Measurements from ENCODE around the gene ARSK. TPM values are rescaled to one million over a fixed set of nuclear protein-coding genes. Genes with fewer than 3 reads are reported as not detected.
A peak's percentile ranks its signal among the peaks of the same experiment; 100 is the strongest.

The ARSK gene
- total and polyA plus RNA-seq, 2 donors: 9.5 to 10.4 TPM

DNA sequence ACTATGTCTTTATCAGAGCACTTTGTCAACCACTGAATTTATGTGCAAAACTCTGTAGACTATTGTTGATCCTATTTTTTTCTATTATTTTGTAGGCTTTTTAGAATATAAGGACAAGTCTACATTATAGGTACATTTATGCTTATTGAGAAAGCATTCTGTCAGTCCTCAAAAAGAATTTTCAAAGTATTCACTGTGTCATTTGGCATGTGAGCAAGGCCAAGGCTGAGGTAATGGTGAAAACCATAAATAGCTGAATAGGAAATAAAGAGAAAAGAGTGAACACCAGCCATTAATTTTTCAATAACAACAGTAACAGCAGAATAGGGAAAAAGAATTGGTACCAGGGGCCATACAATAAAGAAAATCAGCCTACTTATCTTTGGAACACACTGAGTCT lies 21.1 kb upstream of the ARSK start:
- DNase-seq (ENCODE audit: extremely low spot score): no peak
- H3K4me3 ChIP-seq (ENCODE audit: low read depth, low read length): no peak overlapping the region
- no peak overlapping the region for H3K27ac ChIP-seq (ENCODE audit: low read depth)
- no peaks in the 10 kb centered on the region for H3K4me1 ChIP-seq (ENCODE audit: insufficient read depth)
- no peaks in the 10 kb centered on the region for H3K36me3 ChIP-seq (ENCODE audit: insufficient read depth)

DNA sequence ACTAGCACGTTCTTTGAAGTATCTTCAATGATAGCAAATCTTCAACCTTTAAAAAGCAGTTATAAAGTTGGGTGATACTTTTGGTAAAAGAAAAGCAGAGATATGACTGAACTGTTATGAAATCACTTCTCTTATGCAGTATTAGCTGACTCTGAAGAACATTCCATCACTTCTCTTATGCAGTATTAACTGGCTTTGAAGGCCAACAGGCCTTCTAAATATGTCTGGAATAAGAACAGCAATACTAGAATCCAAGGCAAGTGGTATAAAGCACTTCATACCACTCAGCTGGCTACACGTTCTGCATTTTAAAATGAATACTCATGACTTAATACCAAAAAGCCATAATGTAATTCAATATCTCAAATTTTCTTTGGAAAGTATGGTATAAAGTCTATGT lies 17.4 kb upstream of the ARSK start:
- H3K27ac ChIP-seq (ENCODE audit: low read depth): no peak overlapping the region
- no peaks in the 10 kb centered on the region for H3K4me1 ChIP-seq (ENCODE audit: insufficient read depth)
- H3K4me3 ChIP-seq (ENCODE audit: low read depth, low read length): no peak overlapping the region
- H3K36me3 ChIP-seq (ENCODE audit: insufficient read depth): no peaks in the 10 kb centered on the region
- 88% methylated on average over 2 of the region's 2 CpGs for WGBS
- no peak for DNase-seq (ENCODE audit: extremely low spot score)

DNA sequence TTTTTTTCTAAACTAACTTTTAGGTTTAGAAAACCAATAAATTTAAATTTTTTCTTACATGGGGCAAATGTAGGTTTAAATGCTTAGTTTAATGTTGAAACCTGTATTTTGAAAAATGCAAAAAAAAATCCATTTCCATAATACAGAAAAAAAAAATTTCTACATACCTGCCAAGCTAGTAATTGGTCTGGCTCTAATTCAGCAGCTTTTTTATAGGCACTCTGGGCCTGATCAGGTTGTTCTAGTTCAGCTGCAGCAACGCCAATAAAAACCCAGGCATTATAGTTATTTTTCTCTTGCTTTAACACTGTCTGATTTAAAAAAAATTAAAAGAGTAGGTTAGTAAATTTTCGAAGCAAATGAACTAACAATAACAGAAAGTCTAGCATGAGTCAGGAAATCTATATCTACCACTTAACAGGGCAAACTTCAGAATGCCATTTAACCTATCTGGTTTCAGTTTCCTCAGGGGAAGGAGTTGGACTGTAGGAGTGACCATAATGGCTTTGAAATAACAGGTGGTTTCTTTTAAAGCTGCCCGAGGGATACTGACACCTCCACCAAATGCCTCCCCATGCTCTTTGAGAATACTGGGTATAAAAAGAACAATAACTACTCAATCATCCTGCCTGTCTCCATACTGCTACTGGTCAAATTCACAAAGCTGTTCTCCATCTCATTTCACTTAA lies 11.7 kb upstream of the ARSK start:
- no peak overlapping the region for H3K4me3 ChIP-seq (ENCODE audit: low read depth, low read length)
- DNase-seq (ENCODE audit: extremely low spot score): no peak
- H3K4me1 ChIP-seq (ENCODE audit: insufficient read depth): no peaks in the 10 kb centered on the region
- WGBS: 45% methylated on average over 3 of the region's 3 CpGs
- H3K36me3 ChIP-seq (ENCODE audit: insufficient read depth): peaks cover 2% of the 10 kb centered on the region
- no peak overlapping the region for H3K27ac ChIP-seq (ENCODE audit: low read depth)

DNA sequence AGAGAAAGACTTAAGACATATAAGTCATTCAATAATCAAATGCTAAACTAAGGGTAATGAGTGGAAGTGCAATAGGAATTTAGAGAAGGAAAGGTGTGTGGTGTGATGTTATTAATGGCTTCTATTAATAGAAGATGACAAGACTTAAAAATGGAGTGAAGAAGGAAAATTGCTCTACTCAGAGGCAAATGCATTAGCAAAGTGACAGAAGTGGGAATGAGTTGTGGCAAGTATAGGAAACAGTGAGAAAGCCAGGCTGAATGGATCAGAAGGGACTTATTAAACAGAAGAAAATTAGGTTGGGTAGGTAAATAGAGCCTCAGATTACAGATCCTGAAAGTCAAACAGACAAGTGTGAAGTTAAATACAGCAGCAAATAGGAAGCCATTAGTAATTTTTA lies 5.9 kb upstream of the ARSK start:
- H3K27ac ChIP-seq (ENCODE audit: low read depth): no peak overlapping the region
- H3K4me3 ChIP-seq (ENCODE audit: low read depth, low read length): no peak overlapping the region
- H3K4me1 ChIP-seq (ENCODE audit: insufficient read depth): no peaks in the 10 kb centered on the region
- H3K36me3 ChIP-seq (ENCODE audit: insufficient read depth): peaks cover 2% of the 10 kb centered on the region
- no peak for DNase-seq (ENCODE audit: extremely low spot score)

DNA sequence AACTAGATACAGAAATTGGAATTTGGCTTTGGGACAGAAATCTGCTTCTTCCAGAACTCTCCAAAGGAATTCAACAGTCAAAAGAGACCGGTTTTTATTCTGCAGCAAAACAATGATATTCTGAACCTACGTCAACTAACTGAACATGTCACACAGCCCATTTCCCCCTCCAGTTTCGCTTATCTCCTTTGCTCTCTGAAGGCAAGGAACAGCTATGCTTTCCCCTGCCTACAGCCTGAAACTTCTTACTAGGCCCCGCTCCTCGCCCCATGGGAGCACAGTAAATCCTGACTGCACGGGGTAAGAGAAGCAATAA lies 612 bp upstream of the ARSK start:
- peak overlapping the region; percentile 64 for H3K4me3 ChIP-seq (ENCODE audit: low read depth, low read length)
- peak overlapping the region; percentile 61 for H3K27ac ChIP-seq (ENCODE audit: low read depth)
- no peaks in the 10 kb centered on the region for H3K36me3 ChIP-seq (ENCODE audit: insufficient read depth)
- DNase-seq (ENCODE audit: extremely low spot score): no peak
- H3K4me1 ChIP-seq (ENCODE audit: insufficient read depth): no peaks in the 10 kb centered on the region
- WGBS: 0% methylated on average over 6 of the region's 6 CpGs

DNA sequence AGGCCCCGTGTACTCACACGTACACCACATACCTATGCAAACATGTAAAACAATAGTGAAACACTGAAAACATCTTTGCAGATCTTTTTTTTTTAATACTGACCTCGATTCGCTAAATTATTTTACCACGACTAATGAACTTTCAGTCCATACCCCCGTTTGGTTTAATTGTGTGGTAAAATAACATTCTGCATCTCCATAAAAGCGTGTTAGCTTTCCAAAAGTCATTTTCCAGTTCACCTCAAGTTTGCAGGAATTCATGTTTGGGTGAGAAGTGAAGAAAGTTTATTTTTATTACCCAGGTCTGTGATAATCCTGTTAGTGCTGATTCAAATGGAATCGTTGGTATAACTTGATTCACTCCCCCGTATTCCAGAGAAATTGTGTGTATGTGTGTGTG lies 652 bp downstream of the ARSK start:
- Histone ChIP-seq H3K4me3 (ENCODE audit: low read depth, low read length) (peak overlapping the region; percentile 64), H3K36me3 (ENCODE audit: insufficient read depth) (no peaks in the 10 kb centered on the region), H3K4me1 (ENCODE audit: insufficient read depth) (no peaks in the 10 kb centered on the region), H3K27ac (ENCODE audit: low read depth) (peak overlapping the region; percentile 96)
- under 1% methylated on average over 9 of the region's 9 CpGs for WGBS
- no peak for DNase-seq (ENCODE audit: extremely low spot score)

DNA sequence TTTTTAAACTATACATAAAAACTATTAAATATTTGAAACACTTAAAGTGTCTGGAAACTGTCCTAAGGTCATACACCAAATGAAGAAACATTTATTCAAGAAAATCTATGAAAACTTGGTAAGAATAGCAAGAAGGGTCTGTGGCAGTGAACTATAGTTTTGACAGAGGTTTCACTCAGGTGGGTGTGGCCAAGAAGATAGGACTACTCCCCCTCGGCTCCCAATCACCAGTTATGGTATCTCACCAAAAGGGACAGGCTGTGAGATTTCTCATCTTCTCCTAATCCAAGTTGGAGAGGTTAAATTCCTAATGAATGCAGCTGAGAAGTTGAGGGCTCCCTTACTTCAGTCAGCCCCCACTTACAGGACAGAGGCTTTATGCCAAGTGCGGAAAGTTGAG lies 2.9 kb downstream of the ARSK start:
- no peak overlapping the region for H3K4me3 ChIP-seq (ENCODE audit: low read depth, low read length)
- WGBS: 90% methylated on average over 2 of the region's 2 CpGs
- no peaks in the 10 kb centered on the region for H3K4me1 ChIP-seq (ENCODE audit: insufficient read depth)
- H3K36me3 ChIP-seq (ENCODE audit: insufficient read depth): no peaks in the 10 kb centered on the region
- no peak overlapping the region for H3K27ac ChIP-seq (ENCODE audit: low read depth)
- no peak for DNase-seq (ENCODE audit: extremely low spot score)

DNA sequence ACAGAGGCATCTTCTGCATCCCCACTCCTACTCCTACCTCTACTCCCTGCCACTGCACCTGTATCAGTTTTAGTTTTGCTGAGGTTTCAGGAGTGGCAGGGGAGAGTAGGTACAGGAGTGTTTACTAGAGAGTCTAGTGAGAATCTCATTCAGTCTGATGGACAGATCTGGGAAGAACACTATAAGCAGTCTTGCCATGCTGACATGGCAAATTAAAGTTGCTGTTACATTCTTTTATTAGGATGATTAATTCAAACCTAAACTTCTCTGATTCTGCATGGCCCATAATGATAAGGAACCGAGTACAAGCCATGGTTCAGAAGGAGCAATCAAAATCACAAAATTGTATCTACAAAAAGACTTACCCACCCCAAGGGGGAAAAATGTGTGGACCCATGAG lies 7.4 kb downstream of the ARSK start:
- Histone ChIP-seq H3K4me3 (ENCODE audit: low read depth, low read length) (no peak overlapping the region), H3K4me1 (ENCODE audit: insufficient read depth) (no peaks in the 10 kb centered on the region), H3K36me3 (ENCODE audit: insufficient read depth) (no peaks in the 10 kb centered on the region), H3K27ac (ENCODE audit: low read depth) (no peak overlapping the region)
- no peak for DNase-seq (ENCODE audit: extremely low spot score)
- 63% methylated on average over 1 of the region's 1 CpG for WGBS

DNA sequence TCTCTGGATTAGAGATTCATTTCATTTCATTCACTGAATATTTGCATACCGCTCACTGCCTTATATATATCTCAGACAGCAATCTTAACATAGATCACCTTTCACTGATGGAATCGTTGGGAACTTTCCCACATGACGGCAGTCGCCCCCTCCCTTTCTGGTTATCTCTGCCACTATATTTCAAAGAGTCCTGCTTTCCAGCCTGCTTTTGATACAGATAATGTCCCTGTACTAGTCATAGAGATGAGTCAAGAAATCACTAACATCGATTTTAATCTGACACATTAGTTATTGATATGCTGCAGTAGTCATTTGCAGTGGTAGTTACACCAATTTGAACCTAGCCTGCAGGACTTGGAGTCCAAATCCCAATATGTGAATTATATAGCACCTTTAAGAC lies 8.5 kb downstream of the ARSK start:
- H3K36me3 ChIP-seq (ENCODE audit: insufficient read depth): no peaks in the 10 kb centered on the region
- no peak overlapping the region for H3K4me3 ChIP-seq (ENCODE audit: low read depth, low read length)
- no peak overlapping the region for H3K27ac ChIP-seq (ENCODE audit: low read depth)
- no peaks in the 10 kb centered on the region for H3K4me1 ChIP-seq (ENCODE audit: insufficient read depth)
- WGBS: 89% methylated on average over 5 of the region's 5 CpGs
- DNase-seq (ENCODE audit: extremely low spot score): no peak

DNA sequence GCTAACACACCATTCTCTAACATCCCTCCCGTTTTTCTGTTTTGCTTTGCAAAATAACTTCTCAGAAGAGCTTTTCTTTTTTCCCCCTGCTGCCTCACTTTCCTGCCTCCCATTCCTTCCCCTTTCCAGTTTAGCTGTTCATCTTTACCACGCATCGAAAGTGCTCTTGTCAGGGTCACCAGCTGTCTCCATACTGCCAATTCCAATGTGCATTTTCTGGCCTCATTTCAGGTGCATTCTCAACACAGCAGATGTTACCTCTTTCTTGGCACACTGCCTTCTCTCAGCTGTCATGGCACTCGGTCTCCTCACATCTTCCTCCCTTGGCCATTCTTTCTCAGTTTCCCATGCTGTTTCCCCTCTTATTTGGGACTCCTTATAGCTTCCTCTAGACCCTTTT lies 9.5 kb downstream of the ARSK start:
- H3K36me3 ChIP-seq (ENCODE audit: insufficient read depth): no peaks in the 10 kb centered on the region
- H3K4me1 ChIP-seq (ENCODE audit: insufficient read depth): no peaks in the 10 kb centered on the region
- no peak for DNase-seq (ENCODE audit: extremely low spot score)
- no peak overlapping the region for H3K4me3 ChIP-seq (ENCODE audit: low read depth, low read length)
- WGBS: 68% methylated on average over 4 of the region's 4 CpGs
- H3K27ac ChIP-seq (ENCODE audit: low read depth): no peak overlapping the region

DNA sequence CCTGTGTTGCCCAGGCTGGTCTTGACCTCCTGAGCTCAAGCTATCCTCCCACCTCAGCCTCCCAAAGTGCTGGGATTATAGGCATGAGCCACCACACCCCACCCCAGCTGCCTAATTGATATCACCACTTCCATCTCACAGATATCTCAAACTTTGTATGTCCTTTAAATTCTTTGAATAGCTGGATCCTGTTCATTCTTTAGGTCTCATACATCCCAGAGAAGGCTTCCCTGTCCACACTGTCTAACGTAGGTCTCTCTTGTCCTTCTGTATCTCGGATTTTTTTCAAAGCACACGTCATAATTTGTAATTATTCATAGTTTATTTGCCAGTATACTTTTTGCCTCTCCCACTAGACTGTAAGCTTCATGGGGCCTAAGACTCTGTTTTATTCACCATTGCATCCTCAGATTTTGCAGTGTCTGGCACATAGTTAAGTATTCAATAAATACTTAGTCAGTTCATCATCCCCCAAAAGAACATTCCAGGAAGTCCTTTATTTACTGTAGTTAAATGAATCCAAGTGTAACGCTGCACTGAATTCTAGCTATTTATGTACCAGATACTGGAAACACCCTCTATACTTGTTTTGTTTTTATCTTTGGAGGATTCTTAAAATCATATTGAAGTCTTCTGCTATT lies 10.5 kb downstream of the ARSK start:
- 84% methylated on average over 4 of the region's 4 CpGs for WGBS
- peaks cover 1% of the 10 kb centered on the region for H3K36me3 ChIP-seq (ENCODE audit: insufficient read depth)
- no peak for DNase-seq (ENCODE audit: extremely low spot score)

DNA sequence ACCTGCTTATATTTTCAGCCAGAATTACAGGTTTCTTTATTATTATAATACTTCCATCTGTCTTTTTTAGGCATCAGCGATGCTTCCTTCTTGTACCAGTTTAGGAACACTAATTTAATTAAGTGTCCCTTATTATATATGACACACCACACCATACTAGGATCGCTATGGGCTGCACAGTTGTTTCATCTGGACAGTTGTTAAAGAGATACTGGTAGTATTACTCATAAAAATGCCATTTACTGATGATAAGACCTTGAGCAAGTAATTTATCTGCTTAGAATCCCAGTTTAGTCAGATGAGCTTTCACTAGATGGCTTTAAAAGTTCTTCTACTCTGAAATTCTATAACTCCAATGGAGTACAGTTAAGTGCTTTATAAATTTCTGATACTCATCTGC lies 17.1 kb downstream of the ARSK start:
- Histone ChIP-seq H3K27ac (ENCODE audit: low read depth) (no peak overlapping the region), H3K4me3 (ENCODE audit: low read depth, low read length) (no peak overlapping the region), H3K36me3 (ENCODE audit: insufficient read depth) (peaks cover 1% of the 10 kb centered on the region), H3K4me1 (ENCODE audit: insufficient read depth) (no peaks in the 10 kb centered on the region)
- no peak for DNase-seq (ENCODE audit: extremely low spot score)
- WGBS: 60% methylated on average over 2 of the region's 2 CpGs

More for the DNA sequence above, 10.5 kb downstream of the ARSK start:
- Histone ChIP-seq H3K27ac (ENCODE audit: low read depth) (no peak overlapping the region), H3K4me3 (ENCODE audit: low read depth, low read length) (no peak overlapping the region), H3K4me1 (ENCODE audit: insufficient read depth) (no peaks in the 10 kb centered on the region)

DNA sequence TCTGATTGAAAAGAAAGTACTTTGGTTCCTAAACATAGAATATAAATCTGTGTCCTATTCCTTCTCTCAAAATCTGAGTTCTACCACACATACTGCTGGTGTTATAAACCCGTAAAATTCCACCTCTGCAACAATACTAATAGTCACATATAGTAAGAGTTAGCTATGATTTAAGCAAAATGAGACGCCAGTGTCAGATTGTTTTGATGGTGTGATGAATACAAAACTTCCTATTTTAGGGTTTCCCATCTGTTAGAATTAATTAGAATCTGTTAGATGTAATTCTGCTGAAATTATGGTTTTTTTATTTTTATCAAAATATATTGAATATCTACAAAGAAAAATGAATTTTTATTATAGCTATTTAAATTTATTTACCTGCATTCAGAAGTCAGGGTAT lies 26.7 kb downstream of the ARSK start:
- DNase-seq (ENCODE audit: extremely low spot score): no peak
- Histone ChIP-seq H3K36me3 (ENCODE audit: insufficient read depth) (no peaks in the 10 kb centered on the region), H3K27ac (ENCODE audit: low read depth) (no peak overlapping the region), H3K4me1 (ENCODE audit: insufficient read depth) (no peaks in the 10 kb centered on the region), H3K4me3 (ENCODE audit: low read depth, low read length) (no peak overlapping the region)
- 96% methylated on average over 2 of the region's 2 CpGs for WGBS

DNA sequence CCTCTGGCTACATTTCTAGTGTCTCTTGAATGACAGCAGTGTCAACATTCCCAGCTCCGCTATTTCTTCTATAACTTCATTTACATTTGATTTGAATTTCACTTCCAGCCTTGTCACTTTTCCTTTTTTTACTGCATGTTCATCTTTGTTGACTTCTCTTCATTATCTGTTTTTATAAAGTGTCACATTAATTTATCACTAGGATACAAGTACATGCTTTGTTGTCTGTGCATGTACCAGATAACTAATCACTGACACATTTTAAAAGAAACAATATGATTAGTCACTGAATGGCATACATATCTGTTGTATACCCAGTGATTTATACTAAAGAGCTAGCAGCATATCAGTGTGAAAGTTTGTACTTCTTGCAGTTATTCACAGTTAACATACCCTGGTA lies 29.1 kb downstream of the ARSK start:
- no peaks in the 10 kb centered on the region for H3K4me1 ChIP-seq (ENCODE audit: insufficient read depth)
- 96% methylated on average over 1 of the region's 1 CpG for WGBS
- H3K4me3 ChIP-seq (ENCODE audit: low read depth, low read length): no peak overlapping the region
- no peak for DNase-seq (ENCODE audit: extremely low spot score)
- no peak overlapping the region for H3K27ac ChIP-seq (ENCODE audit: low read depth)
- no peaks in the 10 kb centered on the region for H3K36me3 ChIP-seq (ENCODE audit: insufficient read depth)

DNA sequence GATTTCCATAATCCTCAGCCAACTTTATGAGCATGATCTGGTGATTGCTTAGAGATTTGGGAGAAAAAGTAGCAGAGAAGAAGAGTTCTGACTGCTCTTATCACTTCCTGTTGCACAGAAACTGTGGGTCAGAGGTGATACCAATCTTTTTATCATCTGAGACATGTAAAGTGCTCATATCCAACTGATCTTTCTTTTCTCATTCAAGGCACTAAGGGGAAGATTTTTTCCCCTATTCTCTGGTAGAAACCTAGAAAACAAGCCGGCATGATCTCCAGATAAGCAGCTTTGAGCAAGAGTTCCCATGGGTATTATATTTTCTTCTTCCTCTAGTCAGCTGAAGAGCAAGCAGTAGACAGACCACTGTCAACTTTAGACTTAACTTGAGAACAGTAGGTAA lies 36.0 kb downstream of the ARSK start:
- no peak for DNase-seq (ENCODE audit: extremely low spot score)
- Histone ChIP-seq H3K4me1 (ENCODE audit: insufficient read depth) (no peaks in the 10 kb centered on the region), H3K36me3 (ENCODE audit: insufficient read depth) (no peaks in the 10 kb centered on the region), H3K27ac (ENCODE audit: low read depth) (no peak overlapping the region), H3K4me3 (ENCODE audit: low read depth, low read length) (no peak overlapping the region)
- 52% methylated on average over 1 of the region's 1 CpG for WGBS

Data from urinary bladder (tissue), 4 donors.